GM19468 (cell line): ENCODE measurements around the gene PITX3.
"Not testable (repeated sequence)": the region's sequence is repeated elsewhere in the genome, so short reads cannot be mapped to it uniquely, and the experiment has no call there.

Source experiments
- ATAC-seq: cut with Tn5 transposase; IDR thresholded peaks from one replicate; pipeline ENCODE4 v1.9.1; 2021; ENCODE audit warnings: mild to moderate bottlenecking, moderate library complexity, moderate number of reproducible peaks; ENCODE audit not compliant: unreplicated experiment; ENCODE audit errors: extremely low read depth

The PITX3 gene

GRCh38 chr10:102230264-102230860 lies 10.9 kb downstream of the PITX3 start:
- ATAC-seq = no peak

GRCh38 chr10:102229810-102230263 lies 11.5 kb downstream of the PITX3 start:
- no peak for ATAC-seq

GRCh38 chr10:102227050-102227449 lies 14.3 kb downstream of the PITX3 start:
- no peak for ATAC-seq

- ATAC-seq = no peak
Observed at GRCh38 chr10:102226542-102226870, 14.8 kb downstream of the PITX3 start.

GRCh38 chr10:102225646-102226541 lies 15.4 kb downstream of the PITX3 start, which contains the start of gene ELOVL3:
Gene ELOVL3 (plus strand): TSS chr10:102226299. CDS start chr10:102226549, 250 bp downstream.
- ATAC-seq = peak; percentile 80

- no peak for ATAC-seq
Observed at GRCh38 chr10:102222797-102223196, 18.5 kb downstream of the PITX3 start.

- ATAC-seq = no peak
Observed at GRCh38 chr10:102220612-102221011, 20.7 kb downstream of the PITX3 start.

- ATAC-seq = no peak
Observed at GRCh38 chr10:102219370-102219769, 21.9 kb downstream of the PITX3 start.

- ATAC-seq = not testable (repeated sequence)
Observed at GRCh38 chr10:102213599-102213998, 27.7 kb downstream of the PITX3 start.

- no peak for ATAC-seq
Observed at GRCh38 chr10:102211615-102212299, 29.6 kb downstream of the PITX3 start.

GRCh38 chr10:102208311-102209035 lies 32.8 kb downstream of the PITX3 start:
- ATAC-seq = no peak

- no peak for ATAC-seq
Observed at GRCh38 chr10:102202386-102202785, 38.9 kb downstream of the PITX3 start.

- ATAC-seq = no peak
Observed at GRCh38 chr10:102200751-102201640, 40.3 kb downstream of the PITX3 start.

GRCh38 chr10:102198027-102198426 lies 43.3 kb downstream of the PITX3 start:
- no peak for ATAC-seq

GRCh38 chr10:102196893-102197292 lies 44.4 kb downstream of the PITX3 start:
- no peak for ATAC-seq

GRCh38 chr10:102195296-102195870 lies 45.9 kb downstream of the PITX3 start:
- no peak for ATAC-seq

- no peak for ATAC-seq
Observed at GRCh38 chr10:102191956-102192355, 49.4 kb downstream of the PITX3 start.

- ATAC-seq = not testable (repeated sequence)
Observed at GRCh38 chr10:102188941-102189898, 52.1 kb downstream of the PITX3 start.
